Panc1 (cell line): ENCODE measurements around the gene ABCC10. TPM values are rescaled to one million over a fixed set of nuclear protein-coding genes. Genes with fewer than 3 reads are reported as not detected.

Source experiments
- ATAC-seq: fragments of 200-7000 bp; cut with Tn5 transposase; 2 replicates; pipeline ENCODE4 v1.9.1; 2020; ENCODE audit warnings: mild to moderate bottlenecking, moderate library complexity
- BruUV-seq: library from RNA; stranded (reverse); fragments of 400-500 nt; replicated peaks from 2 replicates; lab custom pipeline; 2021; lab: Mats Ljungman, UMichigan
- CTCF ChIA-PET: fragments of 300-600 bp; sonication (Branson Sonifier 250); formaldehyde crosslinking; loops from one replicate; lab custom pipeline; 2022; ENCODE audit warnings: antibody characterized with exemption; lab: Charles Lee
- POLR2A ChIA-PET: fragments of 300-600 bp; sonication (Branson Sonifier 250); formaldehyde crosslinking; loops from one replicate; lab custom pipeline; 2022; ENCODE audit warnings: antibody characterized with exemption; lab: Charles Lee
- DNase-seq: peaks from one replicate; pipeline ENCODE4 v3.0.0-alpha.2; 2010; ENCODE audit warnings: low read depth, low spot score
- H3K27ac ChIP-seq: 2 replicates; pipeline ENCODE4 v1.5.1; 2011; ENCODE audit warnings: mild to moderate bottlenecking, low read length, inconsistent platforms
- H3K27me3 ChIP-seq: fragments of 200-500 bp; sonication (Bioruptor generic); 2 replicates; pipeline ENCODE4 v1.6.0; 2014; ENCODE audit warnings: low read length, inconsistent platforms; ENCODE audit not compliant: control insufficient read depth, insufficient read depth
- H3K36me3 ChIP-seq: fragments of 200-500 bp; sonication (Bioruptor generic); 2 replicates; pipeline ENCODE4 v1.5.1; 2014; ENCODE audit warnings: inconsistent platforms, mild to moderate bottlenecking, low read length, moderate library complexity; ENCODE audit not compliant: control insufficient read depth, insufficient read depth
- H3K4me1 ChIP-seq: 2 replicates; pipeline ENCODE4 v1.5.1; 2011; ENCODE audit warnings: inconsistent platforms, mild to moderate bottlenecking, low read length, moderate library complexity; ENCODE audit not compliant: control insufficient read depth, insufficient read depth
- H3K4me3 ChIP-seq, 2 experiments: 2 replicates each; pipeline ENCODE4 v1.5.1; 2011 to 2012; ENCODE audit warnings: low read depth in 2 of 2, low read length in 2 of 2, mild to moderate bottlenecking in 2 of 2, inconsistent platforms in 1 of 2, moderate library complexity in 1 of 2
- H3K9me3 ChIP-seq: fragments of 200-500 bp; sonication (Bioruptor generic); 2 replicates; pipeline ENCODE4 v1.5.1; 2014; ENCODE audit warnings: low read depth, mild to moderate bottlenecking, inconsistent platforms, low read length, moderate library complexity; ENCODE audit not compliant: control insufficient read depth, insufficient read depth
- POLR2AphosphoS5 ChIP-seq: IDR thresholded peaks from 2 replicates; pipeline ENCODE4 v1.6.1; 2012; ENCODE audit warnings: mild to moderate bottlenecking, low read depth, low read length, moderate library complexity
- SIN3A ChIP-seq: IDR thresholded peaks from 2 replicates; pipeline ENCODE4 v1.6.1; 2012; ENCODE audit warnings: low read depth, mild to moderate bottlenecking, low read length, moderate library complexity, borderline replicate concordance; ENCODE audit not compliant: insufficient read depth
- TCF7L2 ChIP-seq: IDR thresholded peaks from 2 replicates; pipeline ENCODE4 v1.6.1; 2011; ENCODE audit warnings: mild to moderate bottlenecking, low read depth, low read length, inconsistent platforms
- in situ Hi-C: cut with HindIII; loops from 2 replicates; pipeline ENCODE4 v1.10.0; 2016; ENCODE audit warnings: low sequenced_read_pairs, low pct_unique_long_range_greater_than_20kb
- intact Hi-C: fragments of 100-400 bp; cut with micrococcal nuclease; formaldehyde crosslinking; loops from one replicate; pipeline ENCODE4 v1.10.0; 2022; ENCODE audit not compliant: unreplicated experiment
- total RNA-seq: library from RNA; stranded (reverse); gene quantifications from one replicate; pipeline ENCODE4 v1.2.1, GENCODE V29; 2021; ENCODE audit not compliant: unreplicated experiment
- TF ChIP-seq, protein P1 (sequence below), 2 experiments: IDR thresholded peaks; 2 replicates each; pipeline ENCODE4 v1.6.1; 2011 to 2012; ENCODE audit warnings: low read depth in 2 of 2, control low read depth in 1 of 2, low read length in 1 of 2, mild to moderate bottlenecking in 1 of 2, moderate library complexity in 1 of 2; ENCODE audit not compliant: insufficient read depth in 1 of 2
- TF ChIP-seq, protein P2 (sequence below): fragments of 450-650 bp; IDR thresholded peaks from 2 replicates; pipeline ENCODE4 v1.5.1; 2017; ENCODE audit warnings: mild to moderate bottlenecking

ABCC10 gene
- total RNA-seq, 1 experiment from 2014 or later = 52.7 TPM

DNA sequence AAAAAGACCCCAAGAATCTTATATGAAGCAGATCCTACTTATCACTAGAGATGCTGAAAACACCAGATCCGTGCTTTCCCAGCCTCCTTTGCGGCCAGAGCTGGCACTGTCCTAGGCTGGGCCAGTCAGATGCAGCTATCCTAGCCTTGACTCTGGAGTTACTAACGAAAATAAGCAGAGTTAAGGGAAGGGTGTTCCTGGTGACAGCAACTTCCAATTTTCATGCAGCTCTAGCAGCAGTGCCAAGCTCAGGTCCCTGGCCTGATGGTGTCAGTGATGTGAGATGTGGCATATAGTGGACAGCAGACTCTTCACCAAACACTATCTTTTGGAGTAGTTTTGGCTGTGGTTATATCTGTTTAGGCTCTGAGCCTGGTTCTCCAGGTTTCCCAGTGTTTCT lies 25.6 kb upstream of the ABCC10 start:
- Histone ChIP-seq H3K4me3 (no peak overlapping the region), H3K4me1 (no peaks in the 10 kb centered on the region), H3K36me3 (no peaks in the 10 kb centered on the region), H3K27me3 (peaks cover 3% of the 10 kb centered on the region; the same call in 1 of the 2 replicates), H3K9me3 (no peaks in the 10 kb centered on the region), H3K27ac (no peak overlapping the region)
- TF ChIP-seq, protein P1, sequence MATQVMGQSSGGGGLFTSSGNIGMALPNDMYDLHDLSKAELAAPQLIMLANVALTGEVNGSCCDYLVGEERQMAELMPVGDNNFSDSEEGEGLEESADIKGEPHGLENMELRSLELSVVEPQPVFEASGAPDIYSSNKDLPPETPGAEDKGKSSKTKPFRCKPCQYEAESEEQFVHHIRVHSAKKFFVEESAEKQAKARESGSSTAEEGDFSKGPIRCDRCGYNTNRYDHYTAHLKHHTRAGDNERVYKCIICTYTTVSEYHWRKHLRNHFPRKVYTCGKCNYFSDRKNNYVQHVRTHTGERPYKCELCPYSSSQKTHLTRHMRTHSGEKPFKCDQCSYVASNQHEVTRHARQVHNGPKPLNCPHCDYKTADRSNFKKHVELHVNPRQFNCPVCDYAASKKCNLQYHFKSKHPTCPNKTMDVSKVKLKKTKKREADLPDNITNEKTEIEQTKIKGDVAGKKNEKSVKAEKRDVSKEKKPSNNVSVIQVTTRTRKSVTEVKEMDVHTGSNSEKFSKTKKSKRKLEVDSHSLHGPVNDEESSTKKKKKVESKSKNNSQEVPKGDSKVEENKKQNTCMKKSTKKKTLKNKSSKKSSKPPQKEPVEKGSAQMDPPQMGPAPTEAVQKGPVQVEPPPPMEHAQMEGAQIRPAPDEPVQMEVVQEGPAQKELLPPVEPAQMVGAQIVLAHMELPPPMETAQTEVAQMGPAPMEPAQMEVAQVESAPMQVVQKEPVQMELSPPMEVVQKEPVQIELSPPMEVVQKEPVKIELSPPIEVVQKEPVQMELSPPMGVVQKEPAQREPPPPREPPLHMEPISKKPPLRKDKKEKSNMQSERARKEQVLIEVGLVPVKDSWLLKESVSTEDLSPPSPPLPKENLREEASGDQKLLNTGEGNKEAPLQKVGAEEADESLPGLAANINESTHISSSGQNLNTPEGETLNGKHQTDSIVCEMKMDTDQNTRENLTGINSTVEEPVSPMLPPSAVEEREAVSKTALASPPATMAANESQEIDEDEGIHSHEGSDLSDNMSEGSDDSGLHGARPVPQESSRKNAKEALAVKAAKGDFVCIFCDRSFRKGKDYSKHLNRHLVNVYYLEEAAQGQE (IDR thresholded peaks at IDR 0.05; ENCODE audit: insufficient read depth in 1 of 2, low read depth in 2 of 2, low read length in 1 of 2) = no peak
- TF ChIP-seq POLR2AphosphoS5 (no peak), SIN3A (no peak), TCF7L2 (no peak)
- TF ChIP-seq, protein P2, sequence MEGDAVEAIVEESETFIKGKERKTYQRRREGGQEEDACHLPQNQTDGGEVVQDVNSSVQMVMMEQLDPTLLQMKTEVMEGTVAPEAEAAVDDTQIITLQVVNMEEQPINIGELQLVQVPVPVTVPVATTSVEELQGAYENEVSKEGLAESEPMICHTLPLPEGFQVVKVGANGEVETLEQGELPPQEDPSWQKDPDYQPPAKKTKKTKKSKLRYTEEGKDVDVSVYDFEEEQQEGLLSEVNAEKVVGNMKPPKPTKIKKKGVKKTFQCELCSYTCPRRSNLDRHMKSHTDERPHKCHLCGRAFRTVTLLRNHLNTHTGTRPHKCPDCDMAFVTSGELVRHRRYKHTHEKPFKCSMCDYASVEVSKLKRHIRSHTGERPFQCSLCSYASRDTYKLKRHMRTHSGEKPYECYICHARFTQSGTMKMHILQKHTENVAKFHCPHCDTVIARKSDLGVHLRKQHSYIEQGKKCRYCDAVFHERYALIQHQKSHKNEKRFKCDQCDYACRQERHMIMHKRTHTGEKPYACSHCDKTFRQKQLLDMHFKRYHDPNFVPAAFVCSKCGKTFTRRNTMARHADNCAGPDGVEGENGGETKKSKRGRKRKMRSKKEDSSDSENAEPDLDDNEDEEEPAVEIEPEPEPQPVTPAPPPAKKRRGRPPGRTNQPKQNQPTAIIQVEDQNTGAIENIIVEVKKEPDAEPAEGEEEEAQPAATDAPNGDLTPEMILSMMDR = no peak
- in situ Hi-C loops (no loop called here), intact Hi-C loops (no loop called here)
- ChIA-PET POLR2A (no interaction called here), CTCF (no interaction called here)
- no peak for ATAC-seq
- BruUV-seq = no TSS peak
- DNase-seq = no peak

DNA sequence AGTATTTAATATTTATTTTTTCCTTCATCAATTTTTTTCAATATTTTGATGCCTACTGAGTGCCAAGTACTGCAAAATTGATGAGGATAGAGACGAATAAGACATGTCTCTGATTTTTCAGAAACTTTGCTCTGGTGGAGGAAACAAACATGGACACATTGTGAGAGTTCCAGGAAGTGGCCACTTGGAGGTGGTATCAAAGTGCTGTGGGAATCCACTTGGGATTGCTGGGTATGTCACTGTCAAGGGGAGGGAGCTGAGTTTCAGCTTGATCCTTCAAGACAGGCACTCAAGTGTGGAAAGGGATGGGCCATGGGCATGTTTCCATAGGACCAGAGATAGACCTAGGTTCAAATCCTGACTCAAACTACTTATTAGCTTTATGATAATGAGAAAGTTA lies 24.5 kb upstream of the ABCC10 start:
- no peak for ATAC-seq
- Histone ChIP-seq H3K9me3 (no peaks in the 10 kb centered on the region), H3K27me3 (peaks cover 3% of the 10 kb centered on the region; the same call in 1 of the 2 replicates), H3K4me1 (no peaks in the 10 kb centered on the region), H3K27ac (no peak overlapping the region), H3K4me3 (no peak overlapping the region), H3K36me3 (no peaks in the 10 kb centered on the region)
- no peak for DNase-seq
- intact Hi-C loops = no loop called here
- no TSS peak for BruUV-seq
- POLR2A ChIA-PET = no interaction called here
- TF ChIP-seq, protein P2 = 0 out of 2 replicates have a peak, but pooled peaks have one; percentile 5
- no peak for TF ChIP-seq POLR2AphosphoS5
- TF ChIP-seq SIN3A = no peak
- TF ChIP-seq, protein P1 (IDR thresholded peaks at IDR 0.05; ENCODE audit: insufficient read depth in 1 of 2, low read depth in 2 of 2, low read length in 1 of 2) = no peak
- TF ChIP-seq TCF7L2 = no peak
- in situ Hi-C loops = no loop called here
- CTCF ChIA-PET = no interaction called here
